ENCODE data around the gene BEST4.
A peak's percentile ranks its signal among the peaks of the same experiment; 100 is the strongest.

BEST4 gene

GRCh38 chr1:44788120-44788860 is at the start of gene BEST4:
Gene BEST4 (minus strand): TSS chr1:44788170. CDS start chr1:44787705, 465 bp downstream.
- TF ChIP-seq CTCF (IDR thresholded peaks at IDR 0.05; ENCODE audit: low read depth, low read length), result no peak
- H3K4me3 ChIP-seq (ENCODE audit: low read depth, low read length), result no peak within 1 kb of the TSS

GRCh38 chr1:44835738-44836675 is 48.0 kb upstream of the BEST4 start:
- H3K4me3 ChIP-seq (ENCODE audit: low read depth, low read length), result no peak overlapping the region
- TF ChIP-seq CTCF (IDR thresholded peaks at IDR 0.05; ENCODE audit: low read depth, low read length), result peak; percentile 80

- H3K4me3 ChIP-seq (ENCODE audit: low read depth, low read length), result no peak overlapping the region
- no peak for TF ChIP-seq CTCF (IDR thresholded peaks at IDR 0.05; ENCODE audit: low read depth, low read length)
These were observed 46.4 kb upstream of the BEST4 start for GRCh38 chr1:44834328-44834727.

GRCh38 chr1:44832056-44832705 is 44.2 kb upstream of the BEST4 start:
- no peak for TF ChIP-seq CTCF (IDR thresholded peaks at IDR 0.05; ENCODE audit: low read depth, low read length)
- H3K4me3 ChIP-seq (ENCODE audit: low read depth, low read length), result no peak overlapping the region

- TF ChIP-seq CTCF (IDR thresholded peaks at IDR 0.05; ENCODE audit: low read depth, low read length), result no peak
- H3K4me3 ChIP-seq (ENCODE audit: low read depth, low read length), result no peak overlapping the region
These were observed 43.5 kb upstream of the BEST4 start for GRCh38 chr1:44831516-44831915.

GRCh38 chr1:44830900-44831304 is 42.9 kb upstream of the BEST4 start:
- no peak for TF ChIP-seq CTCF (IDR thresholded peaks at IDR 0.05; ENCODE audit: low read depth, low read length)
- no peak overlapping the region for H3K4me3 ChIP-seq (ENCODE audit: low read depth, low read length)

All from WI38 (cell line).